A673 (cell line): Measurements from ENCODE around the gene LRRC52. TPM values are rescaled to one million over a fixed set of nuclear protein-coding genes. Genes with fewer than 3 reads are reported as not detected.

Experiments used
- BruUV-seq: library from RNA; stranded (reverse); fragments of 400-500 nt; replicated peaks from 2 replicates; lab custom pipeline; 2021; lab: Mats Ljungman, UMichigan
- CTCF ChIA-PET: fragments of 300-600 bp; sonication (Branson Sonifier 250); formaldehyde crosslinking; loops from one replicate; lab custom pipeline; 2022; ENCODE audit warnings: antibody characterized with exemption; lab: Charles Lee
- POLR2A ChIA-PET: fragments of 300-600 bp; sonication (Branson Sonifier 250); formaldehyde crosslinking; loops from one replicate; lab custom pipeline; 2022; ENCODE audit warnings: antibody characterized with exemption; ENCODE audit not compliant: low non-redundant PET; lab: Charles Lee
- DNase-seq: peaks from one replicate; pipeline ENCODE4 v3.0.0-alpha.2; 2015; ENCODE audit warnings: low spot score
- H3K27ac ChIP-seq: fragments of 200-600 bp; sonication (generic); 2 replicates; pipeline ENCODE4 v1.5.1; 2016; ENCODE audit warnings: mixed run types, low read depth, mild to moderate bottlenecking, mixed read lengths, antibody characterized with exemption, low read length; ENCODE audit not compliant: poor library complexity, severe bottlenecking
- H3K27me3 ChIP-seq: fragments of 200-600 bp; sonication (generic); replicated peaks from 2 replicates; pipeline ENCODE4 v1.6.1; 2017; ENCODE audit warnings: mixed run types, low read depth, mild to moderate bottlenecking, mixed read lengths, antibody characterized with exemption, low read length; ENCODE audit not compliant: insufficient read depth, poor library complexity
- H3K36me3 ChIP-seq: fragments of 200-600 bp; sonication (generic); 2 replicates; pipeline ENCODE4 v1.6.1; 2016; ENCODE audit warnings: mixed run types, mild to moderate bottlenecking, mixed read lengths, antibody characterized with exemption, low read length; ENCODE audit not compliant: insufficient read depth, poor library complexity, severe bottlenecking
- H3K4me1 ChIP-seq: fragments of 200-600 bp; sonication (generic); 2 replicates; pipeline ENCODE4 v1.6.1; 2017; ENCODE audit warnings: mixed run types, mild to moderate bottlenecking, mixed read lengths, antibody characterized with exemption, low read length; ENCODE audit not compliant: insufficient read depth, poor library complexity, severe bottlenecking
- H3K4me3 ChIP-seq: fragments of 200-600 bp; sonication (generic); 2 replicates; pipeline ENCODE4 v1.5.1; 2016; ENCODE audit warnings: low read depth, mixed run types, mild to moderate bottlenecking, mixed read lengths, low read length; ENCODE audit not compliant: poor library complexity, severe bottlenecking
- H3K9me3 ChIP-seq: fragments of 200-600 bp; sonication (generic); 2 replicates; pipeline ENCODE4 v1.6.1; 2016; ENCODE audit warnings: mixed run types, low read depth, mild to moderate bottlenecking, mixed read lengths, antibody characterized with exemption, low read length; ENCODE audit not compliant: poor library complexity, severe bottlenecking
- CTCF ChIP-seq: fragments of 300-800, 200-600 bp; sonication (generic); conservative IDR thresholded peaks from 2 replicates; pipeline ENCODE4 v1.5.1; 2017; ENCODE audit warnings: low read depth, mild to moderate bottlenecking, antibody characterized with exemption, low read length, moderate library complexity, mixed read lengths
- EZH2 ChIP-seq: fragments of 200-600 bp; sonication (generic); IDR thresholded peaks from 2 replicates; pipeline ENCODE4 v1.6.1; 2017; ENCODE audit warnings: borderline replicate concordance, low read depth, mild to moderate bottlenecking, mixed read lengths, antibody characterized with exemption, low read length; ENCODE audit not compliant: poor library complexity, severe bottlenecking
- intact Hi-C: fragments of 100-400 bp; cut with micrococcal nuclease; formaldehyde crosslinking; loops from one replicate; pipeline ENCODE4 v1.10.0; 2022; ENCODE audit not compliant: unreplicated experiment
- total RNA-seq: library from RNA; stranded (reverse); gene quantifications from 2 replicates; pipeline ENCODE4 v1.2.3, GENCODE V29; 2021

Gene LRRC52
- total RNA-seq, 1 experiment from 2014 or later: not detected

GRCh38 chr1:165525708-165526107 is 18.1 kb upstream of the LRRC52 start:
- no peak for DNase-seq
- no TSS peak for BruUV-seq
- ChIA-PET POLR2A (no interaction called here), CTCF (interaction anchor here (0.6 kb wide), 1 partner anchor 85 kb away, joined by 3 read pairs; no protein-coding TSS in a partner anchor)
- Histone ChIP-seq H3K36me3 (no peaks in the 10 kb centered on the region), H3K9me3 (no peaks in the 10 kb centered on the region), H3K27me3 (no peaks in the 10 kb centered on the region), H3K27ac (no peak overlapping the region), H3K4me3 (no peak overlapping the region), H3K4me1 (peaks cover 16% of the 10 kb centered on the region)
- intact Hi-C loops: no loop called here
- TF ChIP-seq CTCF: no peak
- TF ChIP-seq EZH2: no peak

GRCh38 chr1:165527251-165528007 is 16.4 kb upstream of the LRRC52 start:
- no peak for DNase-seq
- no TSS peak for BruUV-seq
- intact Hi-C loops: no loop called here
- peaks cover 5% of the 10 kb centered on the region for H3K27me3 ChIP-seq
- TF ChIP-seq EZH2 (no peak), CTCF (no peak)
- H3K36me3 ChIP-seq: no peaks in the 10 kb centered on the region
- ChIA-PET POLR2A (no interaction called here), CTCF (no interaction called here)
- no peaks in the 10 kb centered on the region for H3K9me3 ChIP-seq
- H3K4me1 ChIP-seq: peaks cover 16% of the 10 kb centered on the region
- H3K4me3 ChIP-seq: no peak overlapping the region
- H3K27ac ChIP-seq: no peak overlapping the region

- Histone ChIP-seq H3K9me3 (no peaks in the 10 kb centered on the region), H3K36me3 (no peaks in the 10 kb centered on the region), H3K27me3 (peaks cover 17% of the 10 kb centered on the region), H3K4me1 (peaks cover 16% of the 10 kb centered on the region), H3K4me3 (no peak overlapping the region), H3K27ac (no peak overlapping the region)
- no peak for DNase-seq
- no peak for TF ChIP-seq CTCF
- no peak for TF ChIP-seq EZH2
- ChIA-PET POLR2A (no interaction called here), CTCF (no interaction called here)
- BruUV-seq: no TSS peak
- intact Hi-C loops: no loop called here
These were observed 12.8 kb upstream of the LRRC52 start for GRCh38 chr1:165531021-165531420.
